CD4-positive, alpha-beta T cell treated with Interleukin-15 for 1 hour (primary cell): ENCODE measurements around the gene CDK14.
A peak's percentile ranks its signal among the peaks of the same experiment; 100 is the strongest.

Experiments
- DNase-seq: peaks from one replicate; pipeline ENCODE4 v3.0.0-alpha.2; 2020

Gene CDK14

DNA sequence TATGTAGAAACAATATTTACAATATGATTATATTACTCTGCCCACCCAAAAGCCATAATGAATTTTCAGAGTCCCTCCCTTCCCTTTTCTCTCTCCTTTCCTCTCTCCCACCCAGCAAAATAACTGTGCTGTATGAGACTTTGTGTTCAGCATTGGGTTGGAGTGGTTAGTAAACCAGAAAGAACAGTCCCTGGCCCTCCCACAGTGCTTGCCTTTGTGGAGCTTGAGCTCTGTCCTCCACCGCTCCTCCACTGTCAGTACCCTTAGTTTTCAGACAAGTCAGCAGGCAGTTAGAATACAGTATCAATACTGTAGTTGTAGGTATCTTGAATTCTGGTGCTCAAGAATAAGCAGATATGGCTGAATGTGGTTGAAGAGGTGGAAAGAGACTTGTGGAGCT is 92.7 kb downstream of the CDK14 start:
- no peak for DNase-seq

DNA sequence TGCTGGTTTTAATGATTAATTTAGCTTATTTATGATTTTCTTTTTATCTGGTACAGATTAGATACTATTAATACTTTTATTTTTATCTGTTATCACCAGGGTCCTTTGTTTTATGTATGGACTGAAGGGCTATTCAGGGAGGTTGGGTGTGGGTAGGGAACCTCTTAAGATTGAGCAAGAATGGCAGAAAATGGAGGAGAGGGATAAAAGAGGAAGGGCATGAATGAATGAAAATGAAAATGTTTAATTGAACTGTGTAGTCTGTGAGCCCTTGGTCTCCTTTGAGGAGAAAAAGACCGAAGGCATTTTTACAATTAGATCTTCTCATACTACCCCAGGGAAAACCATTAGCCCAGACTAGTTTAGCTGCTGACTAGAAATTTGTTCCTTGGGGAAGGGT is 93.1 kb downstream of the CDK14 start:
- no peak for DNase-seq

DNA sequence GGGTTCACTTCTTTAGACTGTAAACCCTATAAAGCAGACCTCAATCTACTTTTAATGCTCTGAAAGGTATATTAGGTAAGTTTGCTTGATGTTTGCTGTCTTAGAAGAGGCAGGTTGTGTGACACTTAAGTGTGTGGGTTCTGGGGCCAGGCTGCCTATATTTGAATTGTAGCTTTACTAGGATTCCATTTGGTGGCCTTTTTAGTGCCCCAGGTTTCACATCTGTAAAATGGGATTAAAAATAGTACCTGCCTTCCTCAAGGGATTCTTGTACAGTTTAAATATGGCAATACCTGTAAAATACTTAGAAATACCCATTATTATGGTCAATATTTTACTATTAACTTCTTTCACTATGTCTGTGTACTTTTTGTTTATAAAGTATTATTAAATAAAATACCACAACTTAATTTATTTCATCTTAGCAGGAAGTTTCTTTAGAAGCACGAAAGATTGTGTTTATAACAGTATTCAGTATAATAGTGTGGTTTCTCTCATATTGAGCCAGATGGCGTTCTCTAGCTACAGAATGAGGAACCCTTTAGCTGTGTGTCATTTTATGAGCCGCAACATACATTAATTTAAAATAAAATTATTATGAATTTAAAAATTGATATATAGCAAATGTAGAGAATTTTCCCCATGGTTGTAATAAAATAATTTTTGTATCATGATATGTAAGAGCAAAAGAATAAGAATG is 94.2 kb downstream of the CDK14 start:
- DNase-seq = no peak

DNA sequence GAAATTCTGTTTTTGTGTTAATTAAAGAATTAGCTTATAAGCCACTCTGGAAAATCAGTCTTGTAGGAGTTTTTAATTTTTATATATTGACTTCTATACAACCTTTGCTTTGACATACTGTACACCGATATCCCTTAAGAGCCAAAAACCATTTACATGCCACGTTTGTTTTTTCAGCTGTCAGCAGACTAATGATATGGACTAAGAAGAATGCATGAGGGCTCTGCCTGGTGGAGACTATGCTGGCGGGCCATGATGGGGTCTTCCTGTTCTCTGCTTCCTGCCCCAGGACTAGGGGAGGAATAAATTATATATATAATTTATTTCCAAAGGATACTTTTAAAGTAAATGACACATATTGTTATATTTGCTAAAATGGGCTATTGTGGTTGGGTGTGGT is 96.3 kb downstream of the CDK14 start:
- no peak for DNase-seq

DNA sequence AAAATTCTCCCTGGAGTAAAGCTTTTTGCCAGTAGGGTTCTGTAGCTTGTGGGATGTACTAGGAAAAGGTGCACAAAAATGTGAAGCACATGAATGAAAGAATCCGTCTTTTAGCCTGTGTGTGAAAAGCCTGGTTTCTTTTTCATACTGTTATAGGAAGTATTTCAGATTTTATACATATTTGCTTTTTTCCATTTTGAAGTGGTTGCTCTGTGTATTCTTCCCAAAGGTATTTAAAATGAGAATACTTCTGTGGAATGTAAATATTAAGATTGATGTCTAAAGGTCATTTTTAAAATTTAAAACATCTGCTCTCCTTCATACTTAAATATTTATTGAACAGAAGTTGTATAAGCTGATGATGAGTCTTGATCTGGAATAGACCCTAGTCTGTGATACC is 96.8 kb downstream of the CDK14 start:
- DNase-seq = no peak

DNA sequence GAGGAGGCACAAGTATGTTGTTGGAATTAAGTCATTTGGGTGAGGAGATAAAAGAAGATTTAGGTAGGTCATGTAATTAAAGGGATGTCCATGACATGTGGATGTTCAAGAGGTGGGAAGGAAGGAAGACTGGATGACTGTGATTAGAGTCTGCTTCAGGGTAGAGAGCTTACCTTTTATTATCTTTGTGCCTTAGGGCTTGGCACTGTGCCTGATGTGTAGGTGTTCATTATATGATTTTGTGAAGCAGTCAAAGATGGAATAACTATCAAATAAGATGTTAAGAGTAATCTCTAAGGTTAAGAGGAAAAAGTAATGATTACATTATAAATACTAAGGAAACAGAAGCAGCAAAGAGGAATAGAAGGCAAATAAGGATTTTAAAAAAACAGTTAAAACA is 97.8 kb downstream of the CDK14 start:
- no peak for DNase-seq

DNA sequence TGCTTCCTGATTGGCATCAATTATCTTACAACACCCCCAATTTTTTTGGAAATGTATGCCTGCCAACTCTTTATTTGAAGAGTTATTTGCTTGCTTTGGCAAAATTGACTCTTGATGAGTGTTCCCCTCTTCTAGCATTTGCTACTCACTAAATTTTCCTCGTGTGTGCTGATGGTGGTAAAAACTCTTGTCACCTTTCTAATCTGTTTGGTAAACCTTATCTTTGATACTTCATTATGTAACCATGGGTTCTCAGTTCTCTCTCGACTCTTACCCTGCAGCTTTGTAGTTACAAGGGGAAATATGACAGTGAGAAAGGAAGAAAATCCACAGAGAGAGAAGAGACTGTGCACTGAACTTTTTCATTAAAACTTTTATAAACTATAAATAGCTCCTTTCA is 102.5 kb downstream of the CDK14 start:
- DNase-seq = no peak

DNA sequence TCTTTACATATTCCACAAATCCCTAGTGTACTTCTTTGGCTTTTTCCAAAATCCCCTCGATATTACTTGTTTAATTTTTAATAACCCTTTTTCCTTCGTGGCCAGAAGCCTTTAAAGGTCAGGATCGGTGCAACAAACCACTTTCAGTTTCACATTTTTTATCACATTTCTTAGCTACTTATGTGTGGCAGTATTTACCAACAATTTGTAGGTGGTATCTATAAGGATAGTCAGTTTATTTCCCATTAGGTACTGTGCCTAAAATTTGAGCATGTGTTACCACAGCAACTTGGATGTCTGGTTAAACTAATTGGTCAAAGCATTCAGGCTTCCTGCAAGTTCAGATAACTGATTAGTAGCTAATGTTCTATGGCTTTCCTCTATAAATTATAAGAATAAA is 104.9 kb downstream of the CDK14 start:
- DNase-seq = no peak

DNA sequence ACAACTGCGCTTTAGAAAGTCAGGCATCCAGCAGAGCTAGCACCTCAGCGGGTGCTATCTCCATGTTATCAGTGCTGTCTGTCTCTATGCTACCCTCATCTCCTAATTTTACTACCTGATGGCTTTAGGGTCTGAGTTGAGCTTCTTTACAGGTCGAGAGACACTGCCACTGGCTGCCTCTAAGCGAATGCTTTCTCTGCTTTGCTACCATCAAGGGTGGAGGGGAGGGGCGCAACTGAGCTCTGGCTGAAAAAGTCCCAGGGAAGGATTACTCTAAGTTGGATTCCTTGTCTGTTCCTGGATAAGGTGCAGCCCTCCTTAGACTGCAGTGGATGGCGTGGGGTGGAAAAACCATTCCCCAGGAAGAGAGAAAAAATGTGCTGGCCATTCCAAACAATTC is 105.7 kb downstream of the CDK14 start:
- DNase-seq = no peak

DNA sequence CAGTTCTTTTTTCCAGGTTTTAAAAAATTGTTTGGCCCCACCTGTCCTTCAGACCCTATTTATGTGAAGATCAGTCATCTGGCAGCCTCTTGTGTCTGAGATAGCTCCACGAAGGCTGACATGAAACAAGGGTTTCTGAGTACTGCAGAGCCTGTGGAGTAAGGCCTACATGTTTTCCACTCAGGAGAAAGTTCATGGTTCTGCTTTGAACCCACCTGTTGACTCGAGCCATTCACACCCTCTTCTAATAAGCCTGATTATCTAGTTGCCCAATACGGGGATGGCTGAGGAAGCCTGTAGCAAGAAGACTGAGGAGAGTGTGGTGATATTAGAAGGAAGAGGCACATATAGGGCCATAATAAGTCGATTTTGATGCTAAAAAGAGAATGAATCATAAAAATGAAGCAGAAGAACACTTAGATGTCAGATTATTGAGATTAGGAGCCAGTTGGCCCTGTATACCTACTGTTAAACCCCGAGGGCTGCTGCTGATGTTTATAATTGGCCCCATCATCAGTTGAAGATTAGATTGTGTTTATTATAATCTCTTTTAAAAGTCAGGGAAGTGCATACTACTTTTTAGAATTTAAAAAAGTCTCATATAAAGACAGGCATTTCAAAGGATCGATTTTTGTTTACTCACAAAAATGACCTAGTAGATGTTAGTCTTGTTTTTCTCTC is 109.4 kb downstream of the CDK14 start:
- DNase-seq = no peak

DNA sequence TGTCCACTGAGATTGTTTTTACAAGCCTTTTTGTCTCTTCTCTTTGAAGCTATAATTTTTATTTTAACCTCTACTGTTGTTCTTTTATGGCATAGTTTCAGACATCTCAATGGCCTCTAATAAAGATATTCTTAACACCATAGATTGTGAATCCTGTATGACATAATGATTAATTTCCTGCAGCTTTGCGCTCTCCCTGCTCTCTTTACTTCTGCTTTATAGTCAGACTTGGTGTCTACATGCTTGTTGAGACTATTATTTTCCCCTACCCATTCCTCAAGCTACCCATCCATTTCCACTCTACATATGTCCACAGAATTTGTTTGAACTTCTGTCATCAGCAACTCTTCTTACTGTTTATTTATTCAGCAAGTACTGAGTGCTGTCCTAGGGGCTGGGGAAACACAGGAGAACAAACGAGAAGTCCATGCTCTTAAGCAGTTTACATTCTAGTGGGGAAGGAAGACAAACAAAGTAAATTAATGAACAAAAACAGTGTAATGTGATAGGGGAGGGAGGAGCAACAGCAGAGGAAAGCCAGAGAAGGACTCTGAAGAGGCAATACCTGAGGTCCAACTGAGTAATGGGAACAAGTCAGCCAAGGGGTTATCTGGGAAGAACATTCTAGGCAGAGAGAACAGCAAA is 110.1 kb downstream of the CDK14 start:
- no peak for DNase-seq

DNA sequence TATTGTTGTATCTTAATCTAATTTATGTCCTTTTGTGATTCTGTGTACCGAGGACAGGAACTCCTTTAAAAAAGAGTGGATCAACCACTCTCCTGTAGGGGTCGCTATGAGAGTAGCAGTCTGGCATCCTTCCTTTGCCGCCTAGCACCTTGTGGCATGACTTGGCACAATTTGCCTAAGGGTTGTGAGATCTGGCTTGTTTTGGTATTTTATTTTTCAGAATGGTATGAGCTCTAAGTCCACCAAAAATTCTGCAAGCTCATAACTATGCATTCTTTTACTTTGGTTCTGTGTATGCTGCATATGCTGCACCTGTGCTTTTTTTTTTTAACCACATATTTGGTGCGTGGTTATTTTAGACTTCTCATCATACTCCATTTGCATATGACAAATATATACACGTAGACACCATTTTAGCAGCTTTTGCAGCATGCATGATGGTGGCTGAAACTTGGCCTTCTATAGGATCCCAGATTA is 112.8 kb downstream of the CDK14 start:
- peak; percentile 23 for DNase-seq

DNA sequence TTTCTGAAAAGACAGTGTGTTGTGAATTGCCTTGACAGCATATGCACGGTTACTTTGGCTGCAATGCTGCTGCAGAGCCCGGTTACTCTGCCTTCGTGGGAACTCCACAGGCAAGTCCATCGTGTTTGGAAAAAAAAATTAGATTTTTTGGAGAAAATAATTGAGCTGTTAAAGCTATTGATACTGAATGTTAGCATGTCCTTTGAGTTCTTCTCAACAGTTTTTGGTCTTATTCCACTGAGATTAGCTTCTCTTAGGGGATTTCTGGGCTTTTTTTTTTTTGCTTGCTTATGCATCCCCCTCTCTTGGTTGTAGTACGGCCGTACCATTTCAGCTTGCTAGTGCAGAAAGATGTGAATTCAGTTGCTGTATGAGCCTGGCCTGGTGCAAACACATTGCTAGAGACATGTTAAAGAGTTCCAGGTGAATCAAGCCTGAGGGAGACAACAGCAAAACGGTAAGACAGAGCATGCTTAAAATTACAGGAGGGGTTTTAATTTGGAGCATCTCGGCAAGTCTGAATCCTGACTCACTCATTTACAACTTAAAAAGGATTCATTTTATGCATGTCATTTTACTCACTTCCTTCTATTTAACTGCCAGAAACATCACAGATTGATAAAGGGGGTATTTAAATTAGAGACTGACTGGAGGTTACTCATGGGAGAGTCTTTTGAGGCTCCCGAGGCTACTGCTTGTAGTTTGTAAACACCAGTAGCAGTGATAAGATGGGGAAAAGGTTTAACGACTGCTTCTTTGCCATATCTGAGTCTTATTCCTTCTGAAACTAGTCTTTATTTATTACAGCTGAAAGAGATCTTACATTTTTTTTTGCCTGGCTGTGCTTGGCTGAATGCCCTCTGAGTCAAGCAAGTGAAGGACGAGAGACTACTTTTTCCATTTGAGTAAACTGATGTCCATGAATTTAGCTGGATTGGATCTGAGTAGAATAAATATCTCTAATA is 113.7 kb downstream of the CDK14 start:
- no peak for DNase-seq

DNA sequence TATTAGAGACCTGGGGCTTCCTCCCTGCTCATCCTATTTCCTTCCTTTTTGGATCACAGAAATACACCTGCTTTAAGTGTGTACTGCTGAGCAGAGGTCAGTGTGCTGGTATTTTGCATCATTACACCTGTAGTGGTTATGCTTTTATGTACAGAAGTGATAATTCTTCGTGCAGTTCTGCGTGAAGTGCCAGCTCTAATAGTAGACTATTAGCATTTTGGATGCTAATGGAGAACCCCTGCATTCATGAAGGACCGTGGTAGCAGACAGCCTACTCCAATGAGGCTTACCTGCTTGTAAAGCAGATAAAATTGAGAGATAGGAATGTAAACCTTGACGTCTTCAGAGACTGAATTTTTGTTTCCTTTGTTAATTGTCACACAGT is 114.3 kb downstream of the CDK14 start:
- no peak for DNase-seq

DNA sequence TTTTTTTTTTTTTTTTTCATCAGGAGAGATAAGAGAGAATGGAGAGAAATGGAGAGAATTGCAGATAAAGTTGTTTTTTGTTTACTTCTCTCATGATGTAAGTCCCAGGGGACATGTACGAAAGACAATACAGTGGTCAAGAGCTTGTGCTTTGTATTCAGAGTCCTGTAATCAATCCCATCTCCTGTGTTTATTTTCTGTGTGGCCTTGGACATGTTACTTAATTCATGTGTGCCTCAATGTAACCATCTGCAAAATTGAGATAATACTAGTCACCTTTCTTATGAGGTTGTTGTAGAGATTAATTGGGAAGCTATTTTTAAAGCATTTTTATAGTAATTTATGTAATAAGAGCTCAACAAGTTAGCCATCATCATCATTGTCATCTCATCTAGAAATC is 117.5 kb downstream of the CDK14 start:
- no peak for DNase-seq

DNA sequence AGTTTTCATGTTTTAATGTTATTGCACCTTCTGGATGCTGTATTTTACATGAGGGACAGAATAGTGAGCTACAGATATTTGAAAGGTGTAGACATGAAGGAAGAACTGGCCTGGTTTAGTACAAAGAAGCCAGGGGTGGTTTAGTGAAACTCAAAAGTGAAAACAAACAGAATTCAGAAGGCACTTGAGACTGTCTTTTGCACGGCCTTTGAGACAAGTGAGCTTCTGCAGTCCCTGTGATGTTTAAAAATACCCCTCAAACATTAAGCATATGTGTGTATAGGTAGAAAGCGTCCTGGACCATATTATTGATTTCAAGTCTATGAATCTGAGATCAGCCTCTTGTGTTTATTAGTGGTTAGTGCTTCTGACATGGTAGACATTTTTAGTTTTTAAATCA is 118.9 kb downstream of the CDK14 start:
- no peak for DNase-seq

DNA sequence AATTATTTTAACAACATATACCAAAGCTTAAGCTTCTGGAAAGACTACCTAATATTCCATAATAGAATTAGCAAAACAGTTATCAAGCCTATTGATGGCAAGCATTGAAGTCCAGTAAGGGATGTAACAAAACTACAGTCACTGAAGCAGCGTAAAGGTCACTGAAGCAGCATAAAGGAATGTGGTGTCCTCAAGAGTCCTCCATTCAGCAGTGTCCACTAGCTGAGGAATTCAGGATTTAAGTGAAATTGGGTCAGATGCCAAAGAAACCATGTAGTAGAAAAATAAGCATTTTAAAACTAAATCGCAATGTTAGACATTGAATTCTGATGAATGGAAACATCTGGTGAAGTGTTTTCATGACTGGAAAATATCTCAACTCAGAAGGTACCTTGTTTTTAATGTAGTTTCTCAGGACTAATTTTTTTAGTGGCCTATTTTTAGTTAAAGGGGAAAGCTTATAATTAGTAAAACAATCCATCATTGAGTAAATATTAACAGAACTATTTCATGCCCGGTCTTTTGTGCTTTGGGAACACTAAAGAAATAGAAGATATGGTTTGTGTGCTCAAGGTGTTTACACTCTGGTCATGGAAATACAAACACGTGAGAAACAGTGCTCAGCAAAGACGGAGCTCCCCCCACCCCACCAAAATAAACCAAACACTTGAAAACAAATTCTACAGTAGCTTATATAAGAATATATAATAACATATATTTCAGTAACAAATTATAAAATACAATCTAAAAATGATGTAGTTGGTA is 121.4 kb downstream of the CDK14 start:
- no peak for DNase-seq

DNA sequence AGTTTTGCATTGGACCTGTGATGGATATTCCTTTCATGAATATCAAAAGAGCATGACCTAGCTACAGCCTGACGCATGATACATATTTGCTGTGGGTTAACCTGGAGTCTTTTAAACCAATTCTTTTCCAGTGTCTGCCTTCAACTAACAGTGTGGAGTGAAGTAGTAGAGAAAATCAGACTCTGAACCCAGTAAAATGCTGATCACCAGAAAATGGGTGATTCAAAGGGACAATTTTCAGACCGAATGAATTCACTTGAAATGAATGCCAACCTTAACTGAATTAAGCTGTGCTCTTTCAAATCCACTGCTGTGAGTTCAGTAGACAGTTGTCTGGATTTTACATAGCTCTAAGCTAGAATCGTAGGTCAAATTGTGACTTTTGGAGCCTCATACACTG is 123.0 kb downstream of the CDK14 start:
- no peak for DNase-seq

DNA sequence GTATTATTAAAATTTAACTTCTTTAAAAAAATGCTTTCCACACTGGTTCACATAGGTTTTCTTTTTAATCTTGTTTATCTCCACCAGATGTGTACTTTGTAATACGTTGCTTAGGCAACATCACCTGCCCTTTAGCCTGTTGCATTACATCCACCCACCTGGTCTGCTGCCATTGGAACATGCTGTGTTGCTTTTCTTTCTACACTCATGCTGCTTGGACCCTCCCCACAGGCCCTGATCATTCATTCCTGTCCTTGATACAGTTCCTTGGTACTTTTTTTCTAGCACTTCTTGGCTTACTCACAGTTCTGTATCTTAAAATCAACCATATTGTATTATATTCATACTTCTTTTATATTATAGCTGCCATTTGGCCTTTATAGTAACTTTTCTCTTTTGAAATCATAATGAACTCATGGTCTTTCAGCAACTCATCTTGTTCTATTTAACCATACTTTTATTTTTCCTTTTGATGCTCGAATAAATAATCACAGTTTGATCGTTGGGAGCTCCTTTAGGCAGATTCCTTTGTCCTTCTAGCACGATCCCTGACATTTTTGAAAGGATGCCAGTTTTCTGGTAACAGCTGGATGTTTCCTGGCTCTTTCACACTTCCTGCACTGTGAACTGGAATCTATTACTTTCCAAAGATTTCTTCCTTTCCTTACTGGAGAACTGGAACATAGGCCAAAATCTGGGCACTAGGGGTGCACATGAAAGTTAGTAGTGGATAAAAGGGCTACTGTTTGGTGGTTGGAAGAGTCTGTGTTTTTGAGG is 125.1 kb downstream of the CDK14 start:
- no peak for DNase-seq

DNA sequence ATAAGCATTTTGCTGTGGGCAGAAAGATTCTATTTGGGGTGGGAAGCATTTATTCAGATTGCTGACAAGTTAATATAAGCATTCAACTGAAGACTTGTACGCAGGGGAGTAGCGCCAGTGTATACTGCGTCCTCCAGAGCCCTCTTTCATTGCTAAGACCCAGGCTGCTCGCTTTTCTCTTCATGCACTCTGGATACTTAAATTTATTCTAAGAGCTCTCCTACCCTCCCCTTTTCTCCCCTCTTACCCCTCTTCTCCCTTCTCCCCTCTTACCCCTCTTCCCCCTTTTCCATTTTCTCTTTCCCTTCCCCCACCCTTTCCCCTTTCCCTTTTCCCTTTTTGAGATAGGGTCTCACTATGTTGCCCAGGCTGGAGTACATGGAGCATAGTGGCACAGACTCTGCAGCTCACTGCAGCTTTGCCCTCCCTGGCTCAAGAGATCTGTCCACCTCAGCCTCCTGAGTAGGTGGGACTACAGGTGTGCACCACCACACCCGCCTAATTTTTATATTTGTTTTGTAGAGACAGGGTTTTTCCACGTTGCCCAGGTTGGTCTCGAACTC is 125.8 kb downstream of the CDK14 start:
- DNase-seq = no peak

DNA sequence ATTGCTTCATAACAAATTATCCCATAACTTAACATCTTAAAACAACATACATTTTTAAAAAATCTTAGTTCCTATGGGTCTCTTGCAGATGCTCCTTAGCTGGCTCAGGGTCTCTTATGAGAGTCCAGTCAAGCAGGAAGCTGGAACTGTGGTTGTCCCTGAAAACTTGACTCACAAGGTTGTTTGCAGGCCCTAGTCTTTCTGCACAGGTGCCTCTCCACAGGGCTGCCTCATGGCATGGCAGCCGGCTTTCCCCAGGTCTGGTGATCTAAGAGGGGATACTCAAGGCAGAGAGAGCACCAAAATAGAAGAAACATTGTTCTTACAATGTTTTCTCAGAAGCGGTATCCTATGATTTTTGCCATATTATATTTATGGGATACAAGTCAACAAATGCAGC is 127.1 kb downstream of the CDK14 start:
- DNase-seq = no peak
